Subcutaneous adipose tissue (tissue), 4 donors: ENCODE measurements around the gene CPXM2. TPM values are rescaled to one million over a fixed set of nuclear protein-coding genes. Genes with fewer than 3 reads are reported as not detected.

ENCODE experiments used
- total RNA-seq, 4 donors: library from RNA; depleted of rRNA; stranded (reverse); fragments of >200 nt; gene quantifications; one replicate each; pipeline ENCODE4 v1.1.0, GENCODE V29; 2016
- TF ChIP-seq, protein P1 (sequence below): fragments of 450-650 bp; IDR thresholded peaks from one replicate; pipeline ENCODE4 v1.5.1; 2016; ENCODE audit warnings: low read depth, mild to moderate bottlenecking, control low read depth, antibody characterized with exemption, moderate library complexity

The CPXM2 gene
- total RNA-seq, 4 donors from 2014 or later: 4.4 to 11.7 (median 6.7) TPM

DNA sequence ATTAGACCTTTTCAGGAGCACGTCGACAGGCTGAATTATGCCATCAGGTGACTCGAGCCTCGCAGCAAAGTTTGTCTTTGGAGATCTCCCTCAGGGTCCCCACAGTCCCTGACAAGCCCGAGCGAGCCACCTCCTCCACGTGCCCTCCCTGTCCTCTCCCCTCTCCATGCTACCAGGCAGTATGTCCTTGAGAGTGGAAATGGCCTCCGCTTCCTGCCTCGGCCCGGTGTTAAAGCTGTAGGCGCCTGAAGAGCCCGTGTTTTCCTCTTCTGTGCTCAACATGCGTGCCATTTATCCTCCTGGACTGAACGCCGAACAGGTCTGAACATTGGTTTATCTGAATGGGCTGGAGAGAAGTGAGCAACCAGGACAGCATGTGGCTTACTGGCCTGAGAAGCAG is 142.9 kb downstream of the CPXM2 start:
- TF ChIP-seq, protein P1, sequence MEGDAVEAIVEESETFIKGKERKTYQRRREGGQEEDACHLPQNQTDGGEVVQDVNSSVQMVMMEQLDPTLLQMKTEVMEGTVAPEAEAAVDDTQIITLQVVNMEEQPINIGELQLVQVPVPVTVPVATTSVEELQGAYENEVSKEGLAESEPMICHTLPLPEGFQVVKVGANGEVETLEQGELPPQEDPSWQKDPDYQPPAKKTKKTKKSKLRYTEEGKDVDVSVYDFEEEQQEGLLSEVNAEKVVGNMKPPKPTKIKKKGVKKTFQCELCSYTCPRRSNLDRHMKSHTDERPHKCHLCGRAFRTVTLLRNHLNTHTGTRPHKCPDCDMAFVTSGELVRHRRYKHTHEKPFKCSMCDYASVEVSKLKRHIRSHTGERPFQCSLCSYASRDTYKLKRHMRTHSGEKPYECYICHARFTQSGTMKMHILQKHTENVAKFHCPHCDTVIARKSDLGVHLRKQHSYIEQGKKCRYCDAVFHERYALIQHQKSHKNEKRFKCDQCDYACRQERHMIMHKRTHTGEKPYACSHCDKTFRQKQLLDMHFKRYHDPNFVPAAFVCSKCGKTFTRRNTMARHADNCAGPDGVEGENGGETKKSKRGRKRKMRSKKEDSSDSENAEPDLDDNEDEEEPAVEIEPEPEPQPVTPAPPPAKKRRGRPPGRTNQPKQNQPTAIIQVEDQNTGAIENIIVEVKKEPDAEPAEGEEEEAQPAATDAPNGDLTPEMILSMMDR: no peak

DNA sequence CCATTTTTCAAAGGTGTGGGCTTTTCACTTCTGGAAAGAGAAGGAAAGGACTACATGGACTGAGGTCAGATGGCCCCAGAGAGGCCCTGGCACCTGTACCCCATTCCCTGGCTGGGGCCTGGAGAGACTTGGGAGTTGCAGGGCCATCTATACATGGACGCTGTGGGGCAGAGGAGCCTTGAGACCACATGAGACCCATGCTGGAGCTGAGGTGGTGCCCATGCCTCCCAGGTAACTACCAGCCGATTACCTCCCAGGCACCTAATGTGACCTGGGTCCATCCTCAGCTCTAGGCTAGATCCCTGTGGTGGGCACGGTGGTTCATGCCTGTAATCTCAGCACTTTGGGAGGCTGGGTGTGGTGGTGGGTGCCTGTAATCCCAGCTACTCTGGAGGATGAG is 144.2 kb downstream of the CPXM2 start:
- TF ChIP-seq, protein P1: no peak

DNA sequence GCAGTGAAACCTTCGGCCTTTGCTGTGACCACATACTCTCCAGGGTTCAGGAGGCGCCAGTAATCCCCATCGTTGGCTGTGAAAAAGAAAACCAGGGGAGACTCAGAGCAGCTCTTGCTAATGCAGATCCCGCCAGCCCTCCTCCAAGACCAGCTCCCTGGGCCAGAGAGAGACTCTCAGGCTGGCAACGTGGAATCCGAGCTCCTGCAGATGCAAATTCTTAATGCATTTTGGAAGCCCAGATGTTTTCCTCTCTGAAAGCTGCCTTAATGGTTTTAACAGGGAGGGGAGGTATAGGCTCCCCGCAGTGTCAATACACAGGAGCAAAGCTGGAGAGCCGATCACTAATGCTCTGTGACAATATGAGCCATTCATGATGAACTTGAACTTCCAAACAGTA is 144.7 kb downstream of the CPXM2 start:
- TF ChIP-seq, protein P1: no peak

DNA sequence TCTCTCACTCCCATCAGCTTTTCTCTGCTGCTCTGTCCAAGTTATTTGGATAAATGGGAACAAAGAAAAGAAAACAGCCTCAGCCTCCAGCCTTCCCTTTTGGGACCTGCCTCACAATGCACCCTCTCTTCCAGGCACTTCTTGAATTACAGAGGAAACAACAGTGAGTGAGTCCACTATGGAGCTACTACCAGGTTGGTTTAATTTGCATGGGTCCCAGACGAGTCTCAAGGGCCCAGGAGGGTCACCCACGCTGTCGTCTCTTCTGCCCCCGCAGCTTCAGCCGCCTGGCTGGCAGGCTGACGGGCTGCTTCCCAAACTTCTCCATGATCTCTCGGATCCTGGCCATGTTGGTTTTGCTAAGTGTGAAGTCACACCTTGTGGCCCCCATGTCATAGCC is 145.1 kb downstream of the CPXM2 start:
- TF ChIP-seq, protein P1: no peak

DNA sequence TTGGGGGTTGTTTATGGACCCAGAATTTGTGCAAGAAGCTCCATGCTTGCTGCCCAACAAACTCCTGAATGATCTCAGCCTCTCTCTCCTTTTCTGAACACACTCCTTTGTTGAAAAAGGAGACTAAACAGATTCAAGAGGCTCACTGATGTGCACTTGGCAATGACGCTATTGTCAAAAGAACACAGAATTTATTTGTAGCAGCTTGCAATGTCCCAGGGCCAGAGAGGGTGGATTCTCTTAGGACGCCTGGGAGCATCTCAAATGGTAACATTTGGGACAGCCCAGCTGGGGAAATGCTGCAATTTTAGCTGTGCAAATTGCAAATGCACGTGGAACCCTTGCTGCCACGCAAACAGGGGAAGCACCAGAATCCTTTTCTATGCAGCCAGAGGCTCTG is 145.5 kb downstream of the CPXM2 start:
- TF ChIP-seq, protein P1: no peak

DNA sequence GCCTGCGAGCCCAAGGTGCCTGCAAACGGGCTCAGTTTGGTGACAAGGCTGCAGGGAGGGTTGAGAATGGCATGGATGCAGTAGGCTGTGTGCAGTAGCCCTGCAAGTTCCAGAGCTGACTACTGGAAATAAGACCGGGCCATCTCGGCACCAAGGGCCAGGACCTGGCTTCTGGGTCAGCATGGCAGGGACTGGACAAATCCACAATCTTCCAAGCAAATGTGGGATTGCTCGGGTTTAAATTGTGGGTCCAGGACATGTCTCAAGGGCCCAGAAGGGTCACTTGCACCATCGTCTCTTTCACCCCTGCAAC is 147.4 kb downstream of the CPXM2 start:
- TF ChIP-seq, protein P1: no peak

DNA sequence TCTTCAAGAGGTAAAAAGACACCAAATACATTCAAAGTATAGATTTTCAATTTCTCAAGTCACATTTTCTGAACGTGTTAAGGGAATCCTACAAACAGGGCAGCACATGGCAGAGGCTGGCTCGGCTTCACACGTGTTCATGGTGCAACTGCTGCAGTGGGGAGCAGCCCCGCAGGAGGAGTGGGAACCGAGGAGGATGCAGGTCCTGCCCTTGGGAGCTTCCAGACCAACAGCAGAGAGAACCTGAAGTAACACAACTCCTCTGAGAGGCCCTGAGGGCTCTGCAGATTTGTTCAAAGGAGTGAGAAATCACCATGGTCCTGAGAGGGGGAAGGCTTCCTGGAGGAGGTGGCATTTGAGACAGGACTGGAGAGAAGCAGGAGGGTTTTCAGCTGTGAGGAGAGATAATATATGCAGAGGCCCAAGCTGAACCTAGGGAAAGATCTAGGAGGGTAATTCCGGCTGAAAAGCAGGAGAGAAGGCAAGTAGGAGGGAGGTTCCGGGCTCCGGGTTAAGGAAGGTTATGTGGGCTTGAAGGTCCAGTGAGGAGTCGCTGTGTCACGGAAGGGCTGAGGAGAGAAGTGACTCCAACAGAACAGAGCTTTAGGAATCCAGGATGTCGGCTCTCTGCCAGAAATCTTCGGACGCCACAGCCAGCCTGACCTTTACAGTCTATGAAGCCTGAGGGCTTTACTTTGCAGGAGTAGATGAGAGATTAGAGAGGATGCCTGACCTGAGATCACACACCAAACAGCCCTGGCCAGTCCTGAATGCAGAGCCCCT is 148.0 kb downstream of the CPXM2 start:
- TF ChIP-seq, protein P1: no peak
